GM23248 (cell line): ENCODE data around the gene AOPEP.

Experiments
- EZH2 ChIP-seq: fragments of 200-600 bp; sonication (generic); IDR thresholded peaks from 2 replicates; pipeline ENCODE4 v1.6.1; 2018; ENCODE audit warnings: antibody characterized with exemption, mild to moderate bottlenecking; ENCODE audit not compliant: insufficient read depth, poor library complexity, severe bottlenecking
- EZH2phosphoT487 ChIP-seq: fragments of 200-600 bp; sonication (generic); IDR thresholded peaks from 2 replicates; pipeline ENCODE4 v1.6.1; 2018; ENCODE audit warnings: antibody characterized with exemption, moderate library complexity, mild to moderate bottlenecking, low read depth; ENCODE audit not compliant: insufficient read depth

DNA sequence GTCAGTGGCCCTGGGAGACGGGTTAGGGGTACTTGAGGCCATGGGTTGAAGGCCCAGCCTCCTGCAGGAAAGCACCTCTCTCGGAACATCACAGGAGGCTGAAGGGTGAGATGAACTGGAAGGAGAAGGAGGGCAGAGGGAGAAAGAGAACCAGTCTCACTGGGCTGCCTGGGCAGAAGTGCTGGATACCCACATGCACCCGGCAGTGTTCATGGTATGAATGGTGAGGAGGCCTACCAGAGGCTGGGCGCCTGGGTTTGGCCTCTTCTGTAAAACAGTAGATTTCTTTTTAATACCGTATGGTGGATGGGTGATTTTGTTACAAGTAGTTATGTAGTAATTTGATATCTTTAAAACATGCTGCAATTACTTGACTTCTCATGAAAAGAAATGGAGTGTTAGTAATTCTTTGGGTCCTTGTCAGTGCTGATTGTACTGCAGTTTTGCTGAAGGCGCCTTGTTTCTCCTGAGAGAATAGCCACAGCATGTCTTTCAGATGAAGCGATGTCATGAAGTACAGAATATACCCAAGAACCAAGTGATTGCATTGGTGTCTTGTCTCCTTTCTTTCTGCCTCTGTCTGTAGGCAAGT lies 332.4 kb downstream of the AOPEP start:
- TF ChIP-seq EZH2 (no peak), EZH2phosphoT487 (no peak)
